GM19043 (cell line): ENCODE results near the gene NUP188.
"Not testable (repeated sequence)": the region's sequence is repeated elsewhere in the genome, so short reads cannot be mapped to it uniquely, and the experiment has no call there.

Experiments used
- ATAC-seq: cut with Tn5 transposase; IDR thresholded peaks from one replicate; pipeline ENCODE4 v1.9.1; 2021; ENCODE audit warnings: low read depth; ENCODE audit not compliant: unreplicated experiment

NUP188 gene

GRCh38 chr9:129026442-129027223 is 79.1 kb downstream of the NUP188 start:
- ATAC-seq: no peak

- no peak for ATAC-seq
Observed at GRCh38 chr9:129027224-129027684, 79.8 kb downstream of the NUP188 start.

- peak; percentile 44 for ATAC-seq
Observed at GRCh38 chr9:129027685-129028191, 80.2 kb downstream of the NUP188 start.

GRCh38 chr9:129028192-129028966 is 80.9 kb downstream of the NUP188 start, which contains the start of gene SH3GLB2:
SH3GLB2 (minus strand) TSS chr9:129028331; CDS start chr9:129028154, 177 bp downstream.
- ATAC-seq: peak; percentile 83

GRCh38 chr9:129030191-129030590 is 82.7 kb downstream of the NUP188 start:
- no peak for ATAC-seq

- ATAC-seq: no peak
Observed at GRCh38 chr9:129031514-129031913, 84.0 kb downstream of the NUP188 start.

- ATAC-seq: no peak
Observed at GRCh38 chr9:129032541-129033159, 85.2 kb downstream of the NUP188 start.

GRCh38 chr9:129033216-129033615 is 85.7 kb downstream of the NUP188 start:
- ATAC-seq: no peak

- ATAC-seq: not testable (repeated sequence)
Observed at GRCh38 chr9:129035838-129036237, 88.3 kb downstream of the NUP188 start.

GRCh38 chr9:129036241-129036922 is 88.9 kb downstream of the NUP188 start, which contains the start of gene MIGA2:
MIGA2 (plus strand) TSS chr9:129036626; CDS start chr9:129040595, 3,969 bp downstream.
- peak; percentile 96 for ATAC-seq

GRCh38 chr9:129036923-129037766 is 89.6 kb downstream of the NUP188 start:
- no peak for ATAC-seq

GRCh38 chr9:129037767-129038098 is 90.2 kb downstream of the NUP188 start:
- ATAC-seq: no peak

GRCh38 chr9:129038109-129038852 is 90.8 kb downstream of the NUP188 start:
- no peak for ATAC-seq

GRCh38 chr9:129040113-129040643 is 92.7 kb downstream of the NUP188 start:
- no peak for ATAC-seq

GRCh38 chr9:129042016-129042415 is 94.5 kb downstream of the NUP188 start:
- ATAC-seq: no peak

- no peak for ATAC-seq
Observed at GRCh38 chr9:129052592-129052991, 105.1 kb downstream of the NUP188 start.

GRCh38 chr9:129053020-129053419 is 105.5 kb downstream of the NUP188 start:
- ATAC-seq: no peak

- ATAC-seq: no peak
Observed at GRCh38 chr9:129054163-129054851, 106.8 kb downstream of the NUP188 start.
